ENCODE data around the gene RPLP1. TPM values are rescaled to one million over a fixed set of nuclear protein-coding genes. Genes with fewer than 3 reads are reported as not detected.

Gene RPLP1
- total RNA-seq, 2 donors from 2014 or later = 332 to 973 TPM

DNA sequence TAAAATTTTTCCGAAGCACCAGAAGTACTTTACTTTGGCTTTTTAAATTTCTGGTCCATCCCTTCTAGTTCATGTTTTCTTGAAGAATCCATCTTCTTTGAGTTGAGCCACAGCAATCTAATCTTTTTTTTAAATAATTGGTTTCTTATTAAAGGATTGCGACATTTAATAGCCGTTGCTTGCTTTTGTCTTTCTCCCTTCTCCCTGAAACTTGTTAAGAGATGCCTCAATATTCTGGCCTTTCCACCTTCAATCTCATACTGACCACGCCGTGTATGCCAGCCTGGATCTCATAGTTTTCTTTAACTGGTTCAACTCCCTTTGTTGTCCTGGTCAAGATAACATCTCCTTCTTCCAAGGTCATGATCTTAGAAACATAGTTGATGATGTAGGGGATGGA is 18.4 kb upstream of the RPLP1 start:
- intact Hi-C loops (cut with DNase I) = no loop called here
- Histone ChIP-seq H3K36me3 (replicated peaks in 1 of 2; ENCODE audit: insufficient read depth in 1 of 2, low read depth in 2 of 2) (no peaks in the 10 kb centered on the region), H3K4me1 (peaks cover 9% of the 10 kb centered on the region), H3K9me3 (no peaks in the 10 kb centered on the region), H3K27ac (no peak overlapping the region), H3K4me3 (no peak overlapping the region), H3K27me3 (no peaks in the 10 kb centered on the region)
- ATAC-seq (no peak), DNase-seq (no peak)
- TF ChIP-seq, protein P1, sequence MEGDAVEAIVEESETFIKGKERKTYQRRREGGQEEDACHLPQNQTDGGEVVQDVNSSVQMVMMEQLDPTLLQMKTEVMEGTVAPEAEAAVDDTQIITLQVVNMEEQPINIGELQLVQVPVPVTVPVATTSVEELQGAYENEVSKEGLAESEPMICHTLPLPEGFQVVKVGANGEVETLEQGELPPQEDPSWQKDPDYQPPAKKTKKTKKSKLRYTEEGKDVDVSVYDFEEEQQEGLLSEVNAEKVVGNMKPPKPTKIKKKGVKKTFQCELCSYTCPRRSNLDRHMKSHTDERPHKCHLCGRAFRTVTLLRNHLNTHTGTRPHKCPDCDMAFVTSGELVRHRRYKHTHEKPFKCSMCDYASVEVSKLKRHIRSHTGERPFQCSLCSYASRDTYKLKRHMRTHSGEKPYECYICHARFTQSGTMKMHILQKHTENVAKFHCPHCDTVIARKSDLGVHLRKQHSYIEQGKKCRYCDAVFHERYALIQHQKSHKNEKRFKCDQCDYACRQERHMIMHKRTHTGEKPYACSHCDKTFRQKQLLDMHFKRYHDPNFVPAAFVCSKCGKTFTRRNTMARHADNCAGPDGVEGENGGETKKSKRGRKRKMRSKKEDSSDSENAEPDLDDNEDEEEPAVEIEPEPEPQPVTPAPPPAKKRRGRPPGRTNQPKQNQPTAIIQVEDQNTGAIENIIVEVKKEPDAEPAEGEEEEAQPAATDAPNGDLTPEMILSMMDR (IDR thresholded peaks at IDR 0.05) = no peak
- TF ChIP-seq POLR2A (IDR thresholded peaks at IDR 0.05) = no peak
- WGBS, 2 donors = 93 to 94% methylated on average over 5 of the region's 5 CpGs

- intact Hi-C loops (cut with DNase I) = no loop called here
- Histone ChIP-seq H3K4me1 (peaks cover 9% of the 10 kb centered on the region), H3K36me3 (replicated peaks in 1 of 2; ENCODE audit: insufficient read depth in 1 of 2, low read depth in 2 of 2) (no peaks in the 10 kb centered on the region), H3K9me3 (no peaks in the 10 kb centered on the region), H3K4me3 (no peak overlapping the region), H3K27me3 (no peaks in the 10 kb centered on the region), H3K27ac (no peak overlapping the region)
- TF ChIP-seq, protein P1 (IDR thresholded peaks at IDR 0.05) = no peak
- no peak for TF ChIP-seq POLR2A (IDR thresholded peaks at IDR 0.05)
- 95 to 96% methylated on average over 12 to 16 of the region's 18 CpGs for WGBS, 2 donors
- DNase-seq (no peak), ATAC-seq (no peak)
These were observed 17.9 kb upstream of the RPLP1 start for GRCh38 chr15:69434679-69435078.

GRCh38 chr15:69435985-69436384 is 16.6 kb upstream of the RPLP1 start:
- Histone ChIP-seq H3K36me3 (replicated peaks in 1 of 2; ENCODE audit: insufficient read depth in 1 of 2, low read depth in 2 of 2) (no peaks in the 10 kb centered on the region), H3K27me3 (no peaks in the 10 kb centered on the region), H3K4me3 (no peak overlapping the region), H3K9me3 (no peaks in the 10 kb centered on the region), H3K27ac (no peak overlapping the region), H3K4me1 (peaks cover 9% of the 10 kb centered on the region)
- WGBS, 2 donors = 90 to 95% methylated on average over 4 of the region's 4 CpGs
- intact Hi-C loops (cut with DNase I) = no loop called here
- no peak for ATAC-seq
- DNase-seq = no peak
- TF ChIP-seq POLR2A (IDR thresholded peaks at IDR 0.05) = no peak
- TF ChIP-seq, protein P1 (IDR thresholded peaks at IDR 0.05) = no peak

DNA sequence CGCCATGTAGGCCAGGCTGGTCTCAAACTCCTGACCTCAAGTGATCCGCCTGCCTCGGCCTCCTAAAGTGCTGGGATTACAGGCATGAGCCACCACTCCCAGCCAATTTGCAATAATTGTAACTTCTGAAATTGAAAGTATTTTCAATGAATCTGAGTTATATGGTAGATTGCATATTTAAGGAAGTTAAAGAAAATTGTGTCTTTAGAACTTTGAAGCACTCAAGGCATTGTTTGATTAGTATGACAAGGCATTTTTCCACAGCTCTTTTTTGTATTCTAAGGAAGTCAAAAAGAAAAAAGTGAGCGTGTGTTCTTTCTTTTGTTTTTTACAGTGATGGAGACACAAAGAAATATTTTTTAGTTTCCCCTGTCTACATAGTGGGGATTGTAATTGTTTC is 15.7 kb upstream of the RPLP1 start:
- TF ChIP-seq POLR2A (IDR thresholded peaks at IDR 0.05) = no peak
- TF ChIP-seq, protein P1 (IDR thresholded peaks at IDR 0.05) = no peak
- no peak overlapping the region for H3K27ac ChIP-seq

DNA sequence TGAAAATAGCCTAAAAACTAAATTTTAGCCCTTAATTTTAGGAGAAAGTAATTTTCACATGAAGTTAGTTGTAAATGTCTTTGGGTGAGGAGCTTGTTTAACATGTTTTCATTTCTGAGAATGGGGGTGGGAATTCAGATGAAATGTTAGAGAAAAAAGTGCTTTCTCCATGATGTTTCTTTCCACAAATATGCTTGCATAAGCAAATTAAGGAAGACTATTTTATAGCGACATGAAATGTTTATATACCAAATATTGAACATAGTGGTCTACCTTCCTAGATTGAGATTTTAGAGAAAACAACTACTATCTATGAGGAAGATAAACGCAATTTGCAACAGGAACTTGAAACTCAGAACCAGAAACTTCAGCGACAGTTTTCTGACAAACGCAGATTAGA is 13.0 kb upstream of the RPLP1 start:
- ATAC-seq (no peak), DNase-seq (no peak)
- no peaks in the 10 kb centered on the region for H3K27me3 ChIP-seq
- no peaks in the 10 kb centered on the region for H3K9me3 ChIP-seq
- H3K4me3 ChIP-seq = no peak overlapping the region
- TF ChIP-seq, protein P1 (IDR thresholded peaks at IDR 0.05) = no peak
- no peak for TF ChIP-seq POLR2A (IDR thresholded peaks at IDR 0.05)
- H3K36me3 ChIP-seq (replicated peaks in 1 of 2; ENCODE audit: insufficient read depth in 1 of 2, low read depth in 2 of 2) = no peaks in the 10 kb centered on the region
- intact Hi-C loops (cut with DNase I) = no loop called here
- H3K4me1 ChIP-seq = peaks cover 9% of the 10 kb centered on the region
- H3K27ac ChIP-seq = no peak overlapping the region
- 75 to 94% methylated on average over 4 of the region's 4 CpGs for WGBS, 2 donors

More for the DNA sequence above, 15.7 kb upstream of the RPLP1 start:
- Histone ChIP-seq H3K9me3 (no peaks in the 10 kb centered on the region), H3K27me3 (no peaks in the 10 kb centered on the region), H3K4me3 (no peak overlapping the region), H3K4me1 (peaks cover 9% of the 10 kb centered on the region), H3K36me3 (replicated peaks in 1 of 2; ENCODE audit: insufficient read depth in 1 of 2, low read depth in 2 of 2) (no peaks in the 10 kb centered on the region)
- intact Hi-C loops (cut with DNase I) = no loop called here
- DNase-seq = no peak
- WGBS, 2 donors = 91 to 94% methylated on average over 4 of the region's 4 CpGs
- ATAC-seq = no peak

Data from body of pancreas (tissue), 4 donors.